Thoracic aorta (tissue), 2 donors: ENCODE data around the gene BSG. TPM values are rescaled to one million over a fixed set of nuclear protein-coding genes. Genes with fewer than 3 reads are reported as not detected.

Experiments
- ATAC-seq: fragments of 150-250 bp; one replicate; pipeline ENCODE4 v1.8.0; 2017; ENCODE audit warnings: low read depth; ENCODE audit not compliant: insufficient number of reproducible peaks, low FRiP score
- DNase-seq: peaks from one replicate; pipeline ENCODE4 v3.0.0-alpha.2; 2020; ENCODE audit warnings: low spot score
- H3K27ac ChIP-seq, 2 donors: fragments of 200-600 bp; sonication (generic); 1 replicate in 1 of 2; 2 replicates in 1 of 2; pipeline ENCODE4 v1.5.1; 2016; ENCODE audit warnings: mild to moderate bottlenecking in 2 of 2, moderate library complexity in 2 of 2
- H3K27me3 ChIP-seq: fragments of 200-600 bp; sonication (generic); replicated peaks from 2 replicates; pipeline ENCODE4 v1.6.0; 2016; ENCODE audit warnings: mild to moderate bottlenecking; ENCODE audit not compliant: insufficient read depth
- H3K36me3 ChIP-seq: fragments of 200-600 bp; sonication (generic); one replicate; pipeline ENCODE4 v1.5.1; 2016
- H3K4me1 ChIP-seq, 2 donors: fragments of 200-600 bp; sonication (generic); 1 replicate in 1 of 2; 2 replicates in 1 of 2; pipeline versions ENCODE4 v1.5.1 to v1.6.0; 2016; ENCODE audit warnings: low read depth in 2 of 2, mild to moderate bottlenecking in 1 of 2; ENCODE audit not compliant: control insufficient read depth in 1 of 2
- H3K4me3 ChIP-seq: fragments of 200-600 bp; sonication (generic); 2 replicates; pipeline ENCODE4 v1.5.1; 2016; ENCODE audit warnings: mild to moderate bottlenecking
- H3K9me3 ChIP-seq: fragments of 200-600 bp; sonication (generic); 2 replicates; pipeline ENCODE4 v1.5.1; 2016
- total RNA-seq, 2 donors: library from RNA; depleted of rRNA; stranded (reverse); fragments of >200 nt; gene quantifications; one replicate each; pipeline versions ENCODE4 v1.1.0 to v1.2.3, GENCODE V29; 2016
- TF ChIP-seq, protein P1 (sequence below): fragments of 200-600 bp; sonication (generic); IDR thresholded peaks from one replicate; pipeline ENCODE4 v1.5.1; 2019; ENCODE audit warnings: antibody characterized with exemption

BSG gene
- total RNA-seq, 2 donors from 2014 or later = 344 to 575 TPM

DNA sequence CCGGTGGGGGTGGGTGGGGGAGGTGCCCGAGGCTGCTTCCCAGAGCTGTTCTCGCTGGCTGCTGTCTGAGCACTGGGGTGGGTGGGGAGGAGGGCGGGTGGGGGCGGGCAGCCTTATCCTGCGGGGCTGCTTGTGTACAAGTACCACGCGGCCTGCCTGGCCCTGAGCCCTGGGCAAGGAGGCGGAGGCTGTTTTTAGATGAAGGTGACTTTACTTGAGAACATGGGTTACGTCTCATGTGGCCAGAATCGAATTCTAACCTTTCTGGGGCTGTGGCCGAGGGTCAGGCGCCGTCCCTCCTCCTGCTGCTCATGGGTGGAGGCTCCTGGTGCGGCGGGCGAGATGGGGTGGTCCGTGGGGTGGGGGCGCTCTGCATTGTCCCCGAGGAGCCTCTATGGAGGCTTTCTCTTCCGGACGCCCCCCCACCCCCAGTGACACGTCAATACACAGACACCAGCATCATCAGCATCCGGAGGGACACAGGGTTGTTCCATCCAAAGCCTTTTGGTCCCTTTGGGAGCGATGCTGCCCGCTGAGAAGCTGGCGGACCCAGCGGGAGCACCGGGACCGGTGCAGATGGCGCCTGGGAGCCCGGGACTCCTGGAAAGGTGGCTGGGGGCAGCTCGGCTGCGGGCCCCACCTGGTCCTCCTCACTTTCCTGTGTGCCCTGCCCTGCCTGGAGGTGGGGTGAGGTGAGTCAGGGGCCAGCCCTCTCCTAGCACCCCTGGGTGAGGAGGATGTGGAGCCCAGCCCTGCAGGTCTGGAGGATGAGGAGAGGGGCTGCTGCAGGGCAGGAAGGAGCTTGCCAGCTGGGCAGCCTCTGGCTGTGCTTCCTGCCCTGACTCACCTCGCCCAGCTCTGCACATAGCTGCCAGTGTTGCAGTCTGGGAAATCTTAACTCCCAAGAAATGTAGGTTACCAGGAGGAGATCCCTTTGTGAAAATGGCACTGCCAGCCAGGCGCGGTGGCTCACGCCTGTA is 3.4 kb downstream of the BSG start:
- no peak for DNase-seq
- Histone ChIP-seq H3K27ac (no peak overlapping the region), H3K36me3 (peaks cover 17% of the 10 kb centered on the region), H3K27me3 (no peaks in the 10 kb centered on the region), H3K9me3 (no peaks in the 10 kb centered on the region), H3K4me1 (peaks cover 26 to 49% of the 10 kb centered on the region in 2 donors), H3K4me3 (peak overlapping the region; percentile 54)
- ATAC-seq = no peak
- TF ChIP-seq, protein P1, sequence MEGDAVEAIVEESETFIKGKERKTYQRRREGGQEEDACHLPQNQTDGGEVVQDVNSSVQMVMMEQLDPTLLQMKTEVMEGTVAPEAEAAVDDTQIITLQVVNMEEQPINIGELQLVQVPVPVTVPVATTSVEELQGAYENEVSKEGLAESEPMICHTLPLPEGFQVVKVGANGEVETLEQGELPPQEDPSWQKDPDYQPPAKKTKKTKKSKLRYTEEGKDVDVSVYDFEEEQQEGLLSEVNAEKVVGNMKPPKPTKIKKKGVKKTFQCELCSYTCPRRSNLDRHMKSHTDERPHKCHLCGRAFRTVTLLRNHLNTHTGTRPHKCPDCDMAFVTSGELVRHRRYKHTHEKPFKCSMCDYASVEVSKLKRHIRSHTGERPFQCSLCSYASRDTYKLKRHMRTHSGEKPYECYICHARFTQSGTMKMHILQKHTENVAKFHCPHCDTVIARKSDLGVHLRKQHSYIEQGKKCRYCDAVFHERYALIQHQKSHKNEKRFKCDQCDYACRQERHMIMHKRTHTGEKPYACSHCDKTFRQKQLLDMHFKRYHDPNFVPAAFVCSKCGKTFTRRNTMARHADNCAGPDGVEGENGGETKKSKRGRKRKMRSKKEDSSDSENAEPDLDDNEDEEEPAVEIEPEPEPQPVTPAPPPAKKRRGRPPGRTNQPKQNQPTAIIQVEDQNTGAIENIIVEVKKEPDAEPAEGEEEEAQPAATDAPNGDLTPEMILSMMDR = no peak

DNA sequence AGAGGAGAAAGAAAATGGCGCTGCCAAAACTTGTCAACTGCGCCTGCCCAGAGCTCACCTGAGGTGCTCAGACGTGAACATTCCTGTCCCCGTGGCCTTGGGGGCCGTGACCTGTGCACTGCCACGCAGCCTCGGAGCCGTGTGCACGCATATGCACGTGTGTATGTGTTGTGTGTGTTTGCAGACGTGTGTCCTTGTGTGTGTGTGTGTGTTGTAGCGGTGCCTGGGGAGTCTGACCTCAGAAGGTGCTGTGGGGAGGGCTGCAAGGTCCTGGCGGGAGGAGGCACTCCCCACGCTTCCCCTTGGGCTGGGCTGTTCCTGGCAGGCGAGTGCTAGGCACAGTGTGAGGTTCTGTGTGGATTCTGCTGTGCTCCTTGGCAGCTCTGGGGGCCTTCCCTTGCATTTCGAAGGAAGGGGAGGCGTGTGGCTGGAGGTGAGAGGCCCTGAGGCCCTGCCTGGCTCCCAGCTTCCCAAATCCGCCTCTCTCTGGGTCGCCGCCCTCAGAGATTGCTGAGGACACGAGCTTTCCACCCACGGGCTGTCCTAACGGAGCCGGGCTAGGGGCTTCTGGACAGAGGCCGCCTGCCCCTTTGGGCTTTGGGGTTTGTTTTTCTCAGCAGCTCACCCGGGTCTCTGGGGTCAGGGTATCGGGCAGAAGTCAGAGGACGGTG is 4.5 kb downstream of the BSG start:
- no peaks in the 10 kb centered on the region for H3K27me3 ChIP-seq
- peaks cover 26 to 41% of the 10 kb centered on the region in 2 donors for H3K4me1 ChIP-seq
- ATAC-seq (no peak), DNase-seq (no peak)
- H3K27ac ChIP-seq = no peak overlapping the region
- H3K4me3 ChIP-seq = no peak overlapping the region
- TF ChIP-seq, protein P1 = no peak
- H3K9me3 ChIP-seq = no peaks in the 10 kb centered on the region
- H3K36me3 ChIP-seq = peaks cover 26% of the 10 kb centered on the region

DNA sequence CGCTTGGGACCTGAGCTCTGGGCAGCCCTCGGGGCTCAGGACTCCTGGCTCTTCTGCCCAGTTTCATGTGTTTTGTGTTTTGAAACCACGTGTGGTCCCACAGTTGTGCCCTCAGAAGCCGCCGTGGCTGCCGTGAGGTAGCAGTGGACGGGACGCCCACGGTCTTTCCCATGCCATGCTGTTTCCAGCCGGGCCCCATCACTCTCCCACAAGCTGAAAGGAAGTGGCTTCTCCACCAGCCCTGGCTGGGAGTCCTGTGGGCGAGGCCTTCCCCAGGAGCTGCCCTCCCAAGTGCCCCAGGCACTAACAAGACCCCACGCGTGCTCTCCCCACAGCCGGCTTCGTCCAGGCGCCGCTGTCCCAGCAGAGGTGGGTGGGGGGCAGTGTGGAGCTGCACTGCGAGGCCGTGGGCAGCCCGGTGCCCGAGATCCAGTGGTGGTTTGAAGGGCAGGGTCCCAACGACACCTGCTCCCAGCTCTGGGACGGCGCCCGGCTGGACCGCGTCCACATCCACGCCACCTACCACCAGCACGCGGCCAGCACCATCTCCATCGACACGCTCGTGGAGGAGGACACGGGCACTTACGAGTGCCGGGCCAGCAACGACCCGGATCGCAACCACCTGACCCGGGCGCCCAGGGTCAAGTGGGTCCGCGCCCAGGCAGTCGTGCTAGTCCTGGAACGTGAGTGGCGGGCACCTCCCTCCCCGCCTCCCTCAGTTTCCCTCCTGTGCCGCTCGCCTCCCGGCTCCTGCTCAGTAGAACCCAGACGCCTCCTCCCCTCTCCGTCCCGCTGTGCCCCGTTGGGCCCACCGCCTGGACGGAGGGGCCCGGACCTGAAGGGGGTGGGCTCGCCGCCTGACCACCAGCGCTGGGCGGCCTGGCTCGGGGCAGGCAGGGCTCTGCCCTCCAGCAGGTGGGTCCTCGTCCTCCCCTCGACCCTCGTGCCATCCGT is 5.3 kb downstream of the BSG start:
- Histone ChIP-seq H3K27me3 (no peaks in the 10 kb centered on the region), H3K9me3 (no peaks in the 10 kb centered on the region), H3K4me3 (no peak overlapping the region), H3K27ac (no peak overlapping the region), H3K4me1 (peaks cover 26 to 41% of the 10 kb centered on the region in 2 donors), H3K36me3 (peaks cover 31% of the 10 kb centered on the region)
- TF ChIP-seq, protein P1 = no peak
- ATAC-seq (no peak), DNase-seq (no peak)

DNA sequence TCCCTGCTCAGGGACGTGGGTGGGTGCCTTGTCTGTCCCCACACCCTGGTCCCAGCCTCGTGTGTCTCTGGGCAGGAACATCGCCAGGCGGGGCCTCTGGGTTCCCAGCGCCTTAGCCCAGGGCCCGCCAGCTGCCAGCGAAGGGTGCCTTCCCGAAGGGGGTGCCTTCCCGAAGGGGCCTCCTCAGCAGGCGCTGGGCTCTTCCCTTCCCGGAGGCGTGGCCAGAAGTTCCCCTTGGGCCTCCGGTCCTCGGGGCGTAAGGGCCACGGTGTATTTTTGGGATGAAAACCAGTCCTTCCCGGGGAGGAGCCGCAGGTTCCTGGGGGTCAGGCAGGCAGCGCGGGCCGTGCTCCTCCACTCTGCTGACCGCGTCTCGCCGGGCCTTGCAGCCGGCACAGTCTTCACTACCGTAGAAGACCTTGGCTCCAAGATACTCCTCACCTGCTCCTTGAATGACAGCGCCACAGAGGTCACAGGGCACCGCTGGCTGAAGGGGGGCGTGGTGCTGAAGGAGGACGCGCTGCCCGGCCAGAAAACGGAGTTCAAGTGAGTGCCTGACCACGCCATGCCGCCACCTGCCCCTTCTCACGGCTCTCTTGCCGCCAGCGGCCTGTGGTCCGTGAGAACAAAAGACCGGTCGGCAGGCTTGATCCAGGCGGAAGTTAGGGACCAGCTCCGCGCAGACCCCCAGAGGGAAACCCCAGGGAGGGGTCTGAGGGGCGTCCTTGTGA is 6.9 kb downstream of the BSG start:
- H3K36me3 ChIP-seq = peaks cover 39% of the 10 kb centered on the region
- TF ChIP-seq, protein P1 = no peak
- H3K9me3 ChIP-seq = no peaks in the 10 kb centered on the region
- no peak overlapping the region for H3K27ac ChIP-seq
- no peak for DNase-seq
- no peak for ATAC-seq
- H3K27me3 ChIP-seq = no peaks in the 10 kb centered on the region
- H3K4me3 ChIP-seq = no peak overlapping the region
- peaks cover 20 to 29% of the 10 kb centered on the region in 2 donors for H3K4me1 ChIP-seq
